ENCODE results near the gene XRCC3.

DNA sequence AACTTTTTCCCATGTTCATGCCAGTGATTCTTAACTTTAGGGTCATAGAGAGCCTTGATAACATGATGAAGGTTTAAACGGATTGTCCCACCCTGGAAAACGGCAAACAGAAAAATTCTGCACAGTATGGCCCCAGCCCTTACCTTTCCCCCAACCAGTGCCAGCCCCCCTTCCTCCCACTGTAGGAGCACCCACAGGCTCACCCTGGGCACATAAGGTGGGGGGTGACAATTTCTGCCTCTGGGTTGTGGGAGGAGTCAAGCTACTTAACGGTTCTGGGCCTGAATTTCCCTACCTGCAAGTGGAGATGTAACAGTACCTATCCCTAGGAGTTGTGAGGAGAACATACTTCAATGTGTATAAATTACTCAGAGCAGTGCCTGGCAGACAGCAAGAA, 18.0 kb downstream of the XRCC3 start:
- TF ChIP-seq, protein P1, sequence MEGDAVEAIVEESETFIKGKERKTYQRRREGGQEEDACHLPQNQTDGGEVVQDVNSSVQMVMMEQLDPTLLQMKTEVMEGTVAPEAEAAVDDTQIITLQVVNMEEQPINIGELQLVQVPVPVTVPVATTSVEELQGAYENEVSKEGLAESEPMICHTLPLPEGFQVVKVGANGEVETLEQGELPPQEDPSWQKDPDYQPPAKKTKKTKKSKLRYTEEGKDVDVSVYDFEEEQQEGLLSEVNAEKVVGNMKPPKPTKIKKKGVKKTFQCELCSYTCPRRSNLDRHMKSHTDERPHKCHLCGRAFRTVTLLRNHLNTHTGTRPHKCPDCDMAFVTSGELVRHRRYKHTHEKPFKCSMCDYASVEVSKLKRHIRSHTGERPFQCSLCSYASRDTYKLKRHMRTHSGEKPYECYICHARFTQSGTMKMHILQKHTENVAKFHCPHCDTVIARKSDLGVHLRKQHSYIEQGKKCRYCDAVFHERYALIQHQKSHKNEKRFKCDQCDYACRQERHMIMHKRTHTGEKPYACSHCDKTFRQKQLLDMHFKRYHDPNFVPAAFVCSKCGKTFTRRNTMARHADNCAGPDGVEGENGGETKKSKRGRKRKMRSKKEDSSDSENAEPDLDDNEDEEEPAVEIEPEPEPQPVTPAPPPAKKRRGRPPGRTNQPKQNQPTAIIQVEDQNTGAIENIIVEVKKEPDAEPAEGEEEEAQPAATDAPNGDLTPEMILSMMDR (IDR thresholded peaks at IDR 0.05): no peak
- TF ChIP-seq POLR2A (IDR thresholded peaks at IDR 0.05): no peak

Data from lower leg skin (tissue), 3 donors.